Sigmoid colon (tissue), 7 donors: ENCODE measurements around the gene PROC. TPM values are rescaled to one million over a fixed set of nuclear protein-coding genes. Genes with fewer than 3 reads are reported as not detected.

Experiments used
- DNase-seq: peaks from one replicate; pipeline ENCODE4 v3.0.0-alpha.2; 2019
- H3K27ac ChIP-seq, 4 donors: fragments of 200-600 bp; sonication (generic); one replicate each; pipeline ENCODE4 v1.5.1; 2016 to 2019; ENCODE audit warnings: mild to moderate bottlenecking in 1 of 4
- H3K27me3 ChIP-seq, 3 donors: fragments of 200-600 bp; sonication (generic); one replicate each; pipeline ENCODE4 v1.5.1; 2019; ENCODE audit warnings: mild to moderate bottlenecking in 1 of 3
- H3K36me3 ChIP-seq, 4 donors: fragments of 200-600 bp; sonication (generic); one replicate each; pipeline ENCODE4 v1.5.1; 2016 to 2019
- H3K4me1 ChIP-seq, 4 donors: fragments of 200-600 bp; sonication (generic); one replicate each; pipeline ENCODE4 v1.5.1; 2017 to 2019
- H3K4me3 ChIP-seq, 4 donors: fragments of 200-600 bp; sonication (generic); one replicate each; pipeline ENCODE4 v1.5.1; 2017 to 2019; ENCODE audit warnings: mild to moderate bottlenecking in 2 of 4, moderate library complexity in 1 of 4
- H3K9me3 ChIP-seq, 4 donors: fragments of 200-600 bp in 3 of 4; sonication (generic) in 3 of 4; one replicate each; pipeline versions ENCODE4 v1.5.1 to v1.6.1; 2013 to 2019
- EP300 ChIP-seq, 4 donors: sonication (generic); formaldehyde crosslinking; IDR thresholded peaks; one replicate each; pipeline ENCODE4 v1.6.1; 2017; ENCODE audit warnings: antibody characterized with exemption in 4 of 4
- POLR2A ChIP-seq, 2 donors: fragments of 450-650 bp; IDR thresholded peaks; one replicate each; pipeline ENCODE4 v1.6.1; 2016; ENCODE audit warnings: antibody characterized with exemption in 2 of 2, mild to moderate bottlenecking in 2 of 2, moderate library complexity in 2 of 2
- POLR2AphosphoS5 ChIP-seq, 4 donors: sonication (generic); formaldehyde crosslinking; IDR thresholded peaks; one replicate each; pipeline ENCODE4 v1.6.1; 2017; ENCODE audit warnings: antibody characterized with exemption in 4 of 4
- WGBS, 2 donors: extraction: QIAGEN DNeasy Blood & Tissue Kit; methylation state at CpG; one replicate each; pipeline ENCODE4 v1.1.7; 2013; 5-methylcytosine and 5-hydroxymethylcytosine counted together
- intact Hi-C: fragments of 100-400 bp; cut with DNase I; formaldehyde crosslinking; loops from one replicate; pipeline ENCODE4 v1.15.1; 2023
- polyA plus RNA-seq, 3 donors: library from polyadenylated mRNA; stranded (reverse); fragments of 200-250 nt; gene quantifications; one replicate each; pipeline ENCODE4 v1.2.3, GENCODE V29; 2013
- small RNA-seq, 3 donors: library from RNA; depleted of rRNA; stranded (forward); fragments of <200 nt; gene quantifications; one replicate each; pipeline ENCODE3, GENCODE V24; 2016
- total RNA-seq, 4 donors: library from RNA; depleted of rRNA; stranded (reverse); fragments of >200 nt; gene quantifications; one replicate each; pipeline ENCODE4 v1.1.0, GENCODE V29; 2016
- TF ChIP-seq, protein P1 (sequence below), 4 experiments: fragments of 450-650 bp in 3 of 4; fragments of 200-600 bp in 1 of 4; IDR thresholded peaks; one replicate each; pipeline ENCODE4 v1.5.1; 2016 to 2019; ENCODE audit warnings: antibody characterized with exemption in 4 of 4, mild to moderate bottlenecking in 3 of 4, moderate library complexity in 2 of 4
- donor health status: healthy with polysubstance abuse.
- donor health status: Bipolar disorder and iron deficiency.
- donor health status: healthy.

The PROC gene
- total and polyA plus RNA-seq, 7 donors = 1.4 to 7.8 (median 1.8) TPM; not detected in 4

DNA sequence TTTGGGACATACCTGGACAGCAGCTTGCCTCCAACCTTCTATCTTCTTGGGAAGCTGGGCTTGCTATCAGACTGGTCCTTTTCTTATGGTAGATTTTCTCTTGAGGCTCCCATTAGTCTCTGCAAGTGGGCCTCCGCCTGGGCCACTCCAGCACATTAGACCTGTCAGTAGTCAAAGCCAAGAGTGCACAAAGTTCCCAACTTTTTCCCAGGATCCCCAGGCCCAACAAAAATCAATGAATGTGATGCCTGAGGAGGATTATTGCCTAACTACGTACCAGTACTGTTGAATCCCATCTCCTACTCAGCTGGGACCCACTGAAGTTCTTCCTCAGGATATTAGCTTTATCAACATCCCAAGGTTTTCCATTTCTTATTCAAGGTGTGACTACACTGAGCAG is 51.7 kb downstream of the PROC start:
- intact Hi-C loops = no loop called here
- peaks cover 0 to 18% (median 0%) of the 10 kb centered on the region in 4 donors for H3K36me3 ChIP-seq
- 96 to 98% methylated on average over 2 of the region's 2 CpGs for WGBS, 2 donors
- TF ChIP-seq EP300 (IDR thresholded peaks at IDR 0.05) = no peak
- TF ChIP-seq, protein P1, sequence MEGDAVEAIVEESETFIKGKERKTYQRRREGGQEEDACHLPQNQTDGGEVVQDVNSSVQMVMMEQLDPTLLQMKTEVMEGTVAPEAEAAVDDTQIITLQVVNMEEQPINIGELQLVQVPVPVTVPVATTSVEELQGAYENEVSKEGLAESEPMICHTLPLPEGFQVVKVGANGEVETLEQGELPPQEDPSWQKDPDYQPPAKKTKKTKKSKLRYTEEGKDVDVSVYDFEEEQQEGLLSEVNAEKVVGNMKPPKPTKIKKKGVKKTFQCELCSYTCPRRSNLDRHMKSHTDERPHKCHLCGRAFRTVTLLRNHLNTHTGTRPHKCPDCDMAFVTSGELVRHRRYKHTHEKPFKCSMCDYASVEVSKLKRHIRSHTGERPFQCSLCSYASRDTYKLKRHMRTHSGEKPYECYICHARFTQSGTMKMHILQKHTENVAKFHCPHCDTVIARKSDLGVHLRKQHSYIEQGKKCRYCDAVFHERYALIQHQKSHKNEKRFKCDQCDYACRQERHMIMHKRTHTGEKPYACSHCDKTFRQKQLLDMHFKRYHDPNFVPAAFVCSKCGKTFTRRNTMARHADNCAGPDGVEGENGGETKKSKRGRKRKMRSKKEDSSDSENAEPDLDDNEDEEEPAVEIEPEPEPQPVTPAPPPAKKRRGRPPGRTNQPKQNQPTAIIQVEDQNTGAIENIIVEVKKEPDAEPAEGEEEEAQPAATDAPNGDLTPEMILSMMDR (IDR thresholded peaks at IDR 0.05) = no peak
- no peak for TF ChIP-seq POLR2AphosphoS5 (IDR thresholded peaks at IDR 0.05)
- TF ChIP-seq POLR2A (IDR thresholded peaks at IDR 0.05) = no peak
- H3K4me1 ChIP-seq = no peaks in the 10 kb centered on the region
- no peak overlapping the region for H3K27ac ChIP-seq
- no peaks in the 10 kb centered on the region for H3K9me3 ChIP-seq
- no peaks in the 10 kb centered on the region for H3K27me3 ChIP-seq
- H3K4me3 ChIP-seq = no peak overlapping the region
- no peak for DNase-seq

- Histone ChIP-seq H3K27me3 (no peaks in the 10 kb centered on the region), H3K4me3 (no peak overlapping the region), H3K36me3 (peaks cover 0 to 18% (median 0%) of the 10 kb centered on the region in 4 donors), H3K27ac (no peak overlapping the region), H3K9me3 (no peaks in the 10 kb centered on the region), H3K4me1 (no peaks in the 10 kb centered on the region)
- intact Hi-C loops = no loop called here
- WGBS, 2 donors = 56 to 81% methylated on average over 4 of the region's 4 CpGs
- TF ChIP-seq EP300 (IDR thresholded peaks at IDR 0.05) = no peak
- no peak for TF ChIP-seq POLR2A (IDR thresholded peaks at IDR 0.05)
- TF ChIP-seq, protein P1 (IDR thresholded peaks at IDR 0.05) = no peak
- TF ChIP-seq POLR2AphosphoS5 (IDR thresholded peaks at IDR 0.05) = no peak
- DNase-seq = no peak
Observed at GRCh38 chr2:127471286-127471988, 53.2 kb downstream of the PROC start.

DNA sequence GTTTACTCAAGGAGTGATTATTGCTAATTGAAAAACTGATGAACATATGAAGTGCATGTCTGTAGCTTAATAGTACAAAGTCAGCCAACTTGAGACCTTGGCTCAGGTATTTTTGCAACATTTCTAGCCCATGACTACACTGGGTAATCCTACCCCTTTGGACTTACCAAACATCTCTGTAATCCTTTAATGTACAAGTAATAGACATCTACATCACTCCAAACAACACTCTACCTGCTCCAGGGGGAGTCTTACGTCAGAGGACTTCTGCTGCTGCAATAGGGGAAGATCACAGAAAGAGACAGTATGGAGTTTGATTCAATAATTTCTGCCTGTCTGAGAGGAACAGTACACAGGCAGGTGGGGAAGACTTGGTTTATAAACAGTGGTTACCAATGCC is 54.0 kb downstream of the PROC start:
- Histone ChIP-seq H3K36me3 (peaks cover 0 to 18% (median 0%) of the 10 kb centered on the region in 4 donors), H3K4me1 (no peaks in the 10 kb centered on the region), H3K27ac (no peak overlapping the region), H3K27me3 (no peaks in the 10 kb centered on the region), H3K9me3 (no peaks in the 10 kb centered on the region), H3K4me3 (no peak overlapping the region)
- TF ChIP-seq POLR2A (IDR thresholded peaks at IDR 0.05) (no peak), EP300 (IDR thresholded peaks at IDR 0.05) (no peak)
- TF ChIP-seq, protein P1 (IDR thresholded peaks at IDR 0.05) = no peak
- intact Hi-C loops = no loop called here
- DNase-seq = no peak
- 94 to 97% methylated on average over 1 of the region's 1 CpG for WGBS, 2 donors

DNA sequence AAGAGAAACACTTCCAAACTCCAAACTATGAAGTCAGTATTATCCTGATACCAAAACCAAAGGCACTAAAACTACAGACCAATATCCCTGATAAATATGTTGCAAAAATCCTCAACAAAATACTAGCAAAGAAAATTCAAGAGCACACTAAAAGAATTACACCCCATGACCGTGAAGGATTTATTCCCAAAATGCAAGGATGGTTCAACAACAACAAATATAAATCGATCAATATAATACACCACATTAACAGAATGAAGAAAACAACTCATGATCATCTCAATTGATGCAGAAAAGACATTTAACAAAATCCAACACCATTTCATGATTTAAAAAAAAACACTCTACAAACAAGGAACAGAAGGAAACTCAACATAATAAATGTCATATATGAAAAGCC is 57.6 kb downstream of the PROC start:
- 99% methylated on average over 2 of the region's 2 CpGs for WGBS, 2 donors
- Histone ChIP-seq H3K27me3 (no peaks in the 10 kb centered on the region), H3K36me3 (peaks cover 0 to 11% (median 4%) of the 10 kb centered on the region in 4 donors), H3K9me3 (no peaks in the 10 kb centered on the region), H3K4me1 (no peaks in the 10 kb centered on the region), H3K4me3 (no peak overlapping the region), H3K27ac (no peak overlapping the region)
- no peak for TF ChIP-seq POLR2A (IDR thresholded peaks at IDR 0.05)
- TF ChIP-seq POLR2AphosphoS5 (IDR thresholded peaks at IDR 0.05) = no peak
- TF ChIP-seq, protein P1 (IDR thresholded peaks at IDR 0.05) = no peak
- TF ChIP-seq EP300 (IDR thresholded peaks at IDR 0.05) = no peak
- no peak for DNase-seq
- intact Hi-C loops = no loop called here

Small RNA genes lying within 50 kb of the gene (small RNA-seq; reads per million reads assigned to genes)
- gene MIR4783 (0 reads per million in 3 donors), gene RNU4-48P (0 reads per million in 3 donors)

Other genes starting within 250 kb of the PROC start
- under 1 TPM; 0.27 to 0.83 (median 0.52) TPM for gene CYP27C1, start 198.1 kb upstream of the PROC start, total RNA-seq
- gene CYP27C1, start 198.1 kb upstream of the PROC start, polyA plus RNA-seq = under 1 TPM in 2 of 3 donors, not detected in 1; 0.55 to 0.60 TPM
- 10 to 100 TPM; 31.7 to 44.8 (median 39.1) TPM for gene ERCC3, start 124.3 kb upstream of the PROC start, total RNA-seq
- 10 to 100 TPM; 15.6 to 26.3 (median 18.5) TPM for gene ERCC3, start 124.3 kb upstream of the PROC start, polyA plus RNA-seq
- 10 to 100 TPM; 39.9 to 52.2 (median 47.7) TPM for gene MAP3K2, start 30.5 kb upstream of the PROC start, total RNA-seq
- gene MAP3K2, start 30.5 kb upstream of the PROC start, polyA plus RNA-seq = 10 to 100 TPM in 1 of 3 donors, 1 to 10 TPM in 2; 9.0 to 10.4 (median 9.2) TPM
- gene IWS1, start 108.1 kb downstream of the PROC start, total RNA-seq = 10 to 100 TPM; 28.1 to 47.9 (median 30.7) TPM
- gene IWS1, start 108.1 kb downstream of the PROC start, polyA plus RNA-seq = 10 to 100 TPM; 28.8 to 32.6 (median 31.2) TPM
- gene MYO7B, start 117.3 kb downstream of the PROC start, total RNA-seq = 1 to 10 TPM in 2 of 4 donors, under 1 TPM in 1, not detected in 1; 0.54 to 3.0 (median 1.4) TPM
- 100 to 1,000 TPM in 1 of 3 donors, 10 to 100 TPM in 2; 57.6 to 128 (median 67.9) TPM for gene MYO7B, start 117.3 kb downstream of the PROC start, polyA plus RNA-seq
- gene GPR17, start 227.7 kb downstream of the PROC start, total RNA-seq = 1 to 10 TPM in 1 of 4 donors, under 1 TPM in 2, not detected in 1; 0.36 to 1.4 (median 0.66) TPM
- under 1 TPM in 2 of 3 donors, not detected in 1; 0.48 to 0.60 TPM for gene GPR17, start 227.7 kb downstream of the PROC start, polyA plus RNA-seq